NB4 (cell line): ENCODE results near the gene ASPRV1.

Experiments
- MYC ChIP-seq: IDR thresholded peaks from 2 replicates; pipeline ENCODE4 v1.6.1; 2011; ENCODE audit warnings: low read depth, low read length
- POLR2A ChIP-seq: IDR thresholded peaks from 2 replicates; pipeline ENCODE4 v1.6.1; 2011; ENCODE audit warnings: mild to moderate bottlenecking; ENCODE audit not compliant: insufficient read length; ENCODE audit errors: extremely low read depth
- TF ChIP-seq, protein P1 (sequence below): IDR thresholded peaks from one replicate; pipeline ENCODE4 v1.5.1; 2012; ENCODE audit warnings: low read depth, low read length
- TF ChIP-seq, protein P2 (sequence below): IDR thresholded peaks from 2 replicates; pipeline ENCODE4 v1.6.1; 2011; ENCODE audit warnings: low read depth, low read length

DNA sequence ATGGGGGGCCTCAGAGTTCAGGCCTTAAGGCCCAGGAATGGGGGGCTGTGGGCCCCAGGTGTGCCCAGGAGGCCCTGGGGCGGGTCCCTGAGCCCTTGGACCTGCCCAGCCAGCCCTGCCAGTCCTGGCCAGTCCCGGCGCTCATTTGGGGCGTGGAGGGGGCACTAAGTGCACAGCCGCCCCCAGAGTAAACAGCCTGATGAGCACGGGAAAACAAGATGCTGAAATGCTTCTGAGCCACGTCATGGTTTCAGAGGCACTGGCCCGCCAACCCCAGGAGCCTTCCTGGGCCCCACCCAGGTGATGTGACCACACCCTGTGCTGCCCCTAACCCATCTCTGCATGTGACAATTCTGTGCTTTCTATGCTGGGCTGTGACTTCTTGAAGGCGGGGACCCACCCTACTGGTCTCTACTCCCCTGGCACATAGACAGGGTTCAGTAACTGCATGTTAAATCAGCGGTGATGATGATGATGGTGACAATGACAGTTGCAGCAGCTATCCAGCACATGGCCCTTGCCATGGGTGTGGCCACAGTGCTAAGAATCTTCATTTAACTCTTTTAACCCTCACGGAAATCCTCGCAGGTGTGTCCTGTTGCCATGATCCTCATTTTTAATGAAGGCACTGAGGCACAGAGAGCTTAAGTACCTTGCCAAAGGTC, 28.1 kb upstream of the ASPRV1 start:
- TF ChIP-seq, protein P1, sequence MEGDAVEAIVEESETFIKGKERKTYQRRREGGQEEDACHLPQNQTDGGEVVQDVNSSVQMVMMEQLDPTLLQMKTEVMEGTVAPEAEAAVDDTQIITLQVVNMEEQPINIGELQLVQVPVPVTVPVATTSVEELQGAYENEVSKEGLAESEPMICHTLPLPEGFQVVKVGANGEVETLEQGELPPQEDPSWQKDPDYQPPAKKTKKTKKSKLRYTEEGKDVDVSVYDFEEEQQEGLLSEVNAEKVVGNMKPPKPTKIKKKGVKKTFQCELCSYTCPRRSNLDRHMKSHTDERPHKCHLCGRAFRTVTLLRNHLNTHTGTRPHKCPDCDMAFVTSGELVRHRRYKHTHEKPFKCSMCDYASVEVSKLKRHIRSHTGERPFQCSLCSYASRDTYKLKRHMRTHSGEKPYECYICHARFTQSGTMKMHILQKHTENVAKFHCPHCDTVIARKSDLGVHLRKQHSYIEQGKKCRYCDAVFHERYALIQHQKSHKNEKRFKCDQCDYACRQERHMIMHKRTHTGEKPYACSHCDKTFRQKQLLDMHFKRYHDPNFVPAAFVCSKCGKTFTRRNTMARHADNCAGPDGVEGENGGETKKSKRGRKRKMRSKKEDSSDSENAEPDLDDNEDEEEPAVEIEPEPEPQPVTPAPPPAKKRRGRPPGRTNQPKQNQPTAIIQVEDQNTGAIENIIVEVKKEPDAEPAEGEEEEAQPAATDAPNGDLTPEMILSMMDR = no peak
- no peak for TF ChIP-seq POLR2A
- TF ChIP-seq, protein P2, sequence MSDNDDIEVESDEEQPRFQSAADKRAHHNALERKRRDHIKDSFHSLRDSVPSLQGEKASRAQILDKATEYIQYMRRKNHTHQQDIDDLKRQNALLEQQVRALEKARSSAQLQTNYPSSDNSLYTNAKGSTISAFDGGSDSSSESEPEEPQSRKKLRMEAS = no peak
- no peak for TF ChIP-seq MYC
